ENCODE results near the gene IL1F10. TPM values are rescaled to one million over a fixed set of nuclear protein-coding genes. Genes with fewer than 3 reads are reported as not detected.

IL1F10 gene
- total RNA-seq, 1 donor from 2014 or later: not detected

- Histone ChIP-seq H3K36me3 (ENCODE audit: control insufficient read depth, insufficient read depth, low read length) (no peaks in the 10 kb centered on the region), H3K27me3 (ENCODE audit: control insufficient read depth, insufficient read depth, low read length) (no peaks in the 10 kb centered on the region), H3K4me3 (ENCODE audit: low read depth, low read length) (no peak overlapping the region)
- no peak for TF ChIP-seq CTCF (IDR thresholded peaks at IDR 0.05; ENCODE audit: insufficient read depth, low read length, severe bottlenecking)
- FAIRE-seq (no peak), DNase-seq (ENCODE audit: low read depth) (no peak)
Measured at GRCh38 chr2:113070606-113070975, 2.8 kb downstream of the IL1F10 start.

- FAIRE-seq (peak; percentile 43), DNase-seq (ENCODE audit: low read depth) (peak; percentile 99)
- no peak for TF ChIP-seq CTCF (IDR thresholded peaks at IDR 0.05; ENCODE audit: insufficient read depth, low read length, severe bottlenecking)
- Histone ChIP-seq H3K27me3 (ENCODE audit: control insufficient read depth, insufficient read depth, low read length) (no peaks in the 10 kb centered on the region), H3K36me3 (ENCODE audit: control insufficient read depth, insufficient read depth, low read length) (no peaks in the 10 kb centered on the region), H3K4me3 (ENCODE audit: low read depth, low read length) (no peak overlapping the region)
Measured at GRCh38 chr2:113072584-113072983, 4.8 kb downstream of the IL1F10 start.

- H3K4me3 ChIP-seq (ENCODE audit: low read depth, low read length): no peak overlapping the region
- no peaks in the 10 kb centered on the region for H3K27me3 ChIP-seq (ENCODE audit: control insufficient read depth, insufficient read depth, low read length)
- no peak for TF ChIP-seq CTCF (IDR thresholded peaks at IDR 0.05; ENCODE audit: insufficient read depth, low read length, severe bottlenecking)
- peak; percentile 47 for FAIRE-seq
- no peaks in the 10 kb centered on the region for H3K36me3 ChIP-seq (ENCODE audit: control insufficient read depth, insufficient read depth, low read length)
- DNase-seq (ENCODE audit: low read depth): no peak
Measured at GRCh38 chr2:113073325-113073834, 5.6 kb downstream of the IL1F10 start.

- FAIRE-seq (no peak), DNase-seq (ENCODE audit: low read depth) (peak; percentile 21)
- no peak overlapping the region for H3K4me3 ChIP-seq (ENCODE audit: low read depth, low read length)
- H3K27me3 ChIP-seq (ENCODE audit: control insufficient read depth, insufficient read depth, low read length): no peaks in the 10 kb centered on the region
- H3K36me3 ChIP-seq (ENCODE audit: control insufficient read depth, insufficient read depth, low read length): no peaks in the 10 kb centered on the region
- TF ChIP-seq CTCF (IDR thresholded peaks at IDR 0.05; ENCODE audit: insufficient read depth, low read length, severe bottlenecking): no peak
Measured at GRCh38 chr2:113075030-113075429, 7.3 kb downstream of the IL1F10 start.

DNA sequence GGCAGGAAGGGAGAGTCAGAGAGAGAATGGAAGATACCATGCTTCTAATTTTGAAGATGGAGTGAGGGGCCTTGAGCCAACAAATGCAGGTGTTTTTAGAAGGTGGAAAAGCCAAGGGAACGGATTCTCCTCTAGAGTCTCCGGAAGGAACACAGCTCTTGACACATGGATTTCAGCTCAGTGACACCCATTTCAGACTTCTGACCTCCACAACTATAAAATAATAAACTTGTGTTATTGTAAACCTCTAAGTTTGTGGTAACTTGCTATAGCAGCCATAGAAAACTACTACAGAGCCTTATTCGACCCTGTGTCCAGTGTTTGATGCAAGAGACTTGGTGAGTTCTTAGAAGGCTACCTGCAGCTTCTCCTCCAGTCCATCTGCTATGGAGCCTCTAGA lies 7.8 kb downstream of the IL1F10 start:
- FAIRE-seq: no peak

More for the DNA sequence above, 7.8 kb downstream of the IL1F10 start:
- no peak overlapping the region for H3K4me3 ChIP-seq (ENCODE audit: low read depth, low read length)
- no peaks in the 10 kb centered on the region for H3K27me3 ChIP-seq (ENCODE audit: control insufficient read depth, insufficient read depth, low read length)
- DNase-seq (ENCODE audit: low read depth): no peak
- no peak for TF ChIP-seq CTCF (IDR thresholded peaks at IDR 0.05; ENCODE audit: insufficient read depth, low read length, severe bottlenecking)
- no peaks in the 10 kb centered on the region for H3K36me3 ChIP-seq (ENCODE audit: control insufficient read depth, insufficient read depth, low read length)
